ENCODE data around the gene OSBPL8. TPM values are rescaled to one million over a fixed set of nuclear protein-coding genes. Genes with fewer than 3 reads are reported as not detected.
"Not testable (repeated sequence)": the region's sequence is repeated elsewhere in the genome, so short reads cannot be mapped to it uniquely, and the experiment has no call there.

OSBPL8 gene
- total RNA-seq, 4 donors from 2014 or later = 25.6 to 46.0 (median 43.4) TPM

- no peaks in the 10 kb centered on the region for H3K36me3 ChIP-seq
- no peak for DNase-seq
- no peaks in the 10 kb centered on the region for H3K4me1 ChIP-seq
- in situ Hi-C loops (cut with MboI; ENCODE audit: low sequenced_read_pairs in 4 of 4) (no loop called here), intact Hi-C loops (cut with DNase I; ENCODE audit: low total_unique reads) (no loop called here)
- no peak for TF ChIP-seq CTCF (IDR thresholded peaks at IDR 0.05 in 4 of 5, conservative IDR thresholded peaks at IDR 0.05 in 1 of 5)
- TF ChIP-seq POLR2A (IDR thresholded peaks at IDR 0.05) = no peak
- no peak overlapping the region for H3K4me3 ChIP-seq
- ATAC-seq = no peak
- no peaks in the 10 kb centered on the region for H3K9me3 ChIP-seq
- H3K27me3 ChIP-seq = no peaks in the 10 kb centered on the region
- H3K27ac ChIP-seq = no peak overlapping the region
Observed at GRCh38 chr12:76505050-76505449, 54.5 kb downstream of the OSBPL8 start.

GRCh38 chr12:76504606-76505005, 55.0 kb downstream of the OSBPL8 start:
- H3K4me1 ChIP-seq = no peaks in the 10 kb centered on the region
- DNase-seq (no peak), ATAC-seq (no peak)
- in situ Hi-C loops (cut with MboI; ENCODE audit: low sequenced_read_pairs in 4 of 4) (no loop called here), intact Hi-C loops (cut with DNase I; ENCODE audit: low total_unique reads) (no loop called here)
- H3K27me3 ChIP-seq = no peaks in the 10 kb centered on the region
- TF ChIP-seq CTCF (IDR thresholded peaks at IDR 0.05 in 4 of 5, conservative IDR thresholded peaks at IDR 0.05 in 1 of 5) (no peak), POLR2A (IDR thresholded peaks at IDR 0.05) (no peak)
- no peaks in the 10 kb centered on the region for H3K36me3 ChIP-seq
- H3K9me3 ChIP-seq = no peaks in the 10 kb centered on the region
- no peak overlapping the region for H3K4me3 ChIP-seq
- H3K27ac ChIP-seq = no peak overlapping the region

GRCh38 chr12:76503957-76504356, 55.6 kb downstream of the OSBPL8 start:
- Histone ChIP-seq H3K4me1 (no peaks in the 10 kb centered on the region), H3K27me3 (no peaks in the 10 kb centered on the region), H3K4me3 (no peak overlapping the region), H3K36me3 (no peaks in the 10 kb centered on the region), H3K27ac (no peak overlapping the region), H3K9me3 (no peaks in the 10 kb centered on the region)
- DNase-seq (no peak), ATAC-seq (no peak)
- TF ChIP-seq POLR2A (IDR thresholded peaks at IDR 0.05) (no peak), CTCF (IDR thresholded peaks at IDR 0.05 in 4 of 5, conservative IDR thresholded peaks at IDR 0.05 in 1 of 5) (no peak)
- in situ Hi-C loops (cut with MboI; ENCODE audit: low sequenced_read_pairs in 4 of 4) = no loop called here
- intact Hi-C loops (cut with DNase I; ENCODE audit: low total_unique reads) = no loop called here

GRCh38 chr12:76501390-76501789, 58.2 kb downstream of the OSBPL8 start:
- no peak for DNase-seq
- in situ Hi-C loops (cut with MboI; ENCODE audit: low sequenced_read_pairs in 4 of 4) = no loop called here
- intact Hi-C loops (cut with DNase I; ENCODE audit: low total_unique reads) = no loop called here
- H3K4me1 ChIP-seq = no peaks in the 10 kb centered on the region
- H3K4me3 ChIP-seq = no peak overlapping the region
- TF ChIP-seq POLR2A (IDR thresholded peaks at IDR 0.05) (no peak), CTCF (IDR thresholded peaks at IDR 0.05 in 4 of 5, conservative IDR thresholded peaks at IDR 0.05 in 1 of 5) (no peak)
- no peak for ATAC-seq
- no peaks in the 10 kb centered on the region for H3K27me3 ChIP-seq
- H3K9me3 ChIP-seq = no peaks in the 10 kb centered on the region
- no peak overlapping the region for H3K27ac ChIP-seq
- H3K36me3 ChIP-seq = no peaks in the 10 kb centered on the region

GRCh38 chr12:76499136-76499535, 60.4 kb downstream of the OSBPL8 start:
- ATAC-seq; H3K9me3 ChIP-seq; H3K27me3 ChIP-seq; in situ Hi-C loops (cut with MboI; ENCODE audit: low sequenced_read_pairs in 4 of 4); intact Hi-C loops (cut with DNase I; ENCODE audit: low total_unique reads); DNase-seq; H3K4me3 ChIP-seq; H3K4me1 ChIP-seq; H3K36me3 ChIP-seq; H3K27ac ChIP-seq: not testable (repeated sequence)
